ENCODE data around the gene FOXD1. TPM values are rescaled to one million over a fixed set of nuclear protein-coding genes. Genes with fewer than 3 reads are reported as not detected.

Gene FOXD1
- total and polyA plus RNA-seq, 11 donors = 0.06 to 0.18 TPM; not detected in 9

GRCh38 chr5:73435759-73436534, 12.6 kb downstream of the FOXD1 start:
- H3K27me3 ChIP-seq = peaks cover 68 to 100% (median 88%) of the 10 kb centered on the region in 9 donors
- H3K9me3 ChIP-seq = no peaks in the 10 kb centered on the region
- ATAC-seq (no peak), DNase-seq (no peak)
- no peaks in the 10 kb centered on the region for H3K36me3 ChIP-seq
- peak overlapping the region in 1 of 12 donors; percentile 33 for H3K4me3 ChIP-seq
- H3K27ac ChIP-seq = no peak overlapping the region
- WGBS, 4 donors = 8 to 16% (median 12%) methylated on average over 34 to 35 of the region's 35 CpGs
- H3K4me1 ChIP-seq = peaks cover 6 to 22% (median 12%) of the 10 kb centered on the region in 12 donors
- TF ChIP-seq POLR2A (IDR thresholded peaks at IDR 0.05) = no peak
- no peak for TF ChIP-seq CTCF (IDR thresholded peaks at IDR 0.05)
- intact Hi-C loops (cut with DNase I) = no loop called here

GRCh38 chr5:73434907-73435306, 13.7 kb downstream of the FOXD1 start:
- Histone ChIP-seq H3K27ac (no peak overlapping the region), H3K9me3 (no peaks in the 10 kb centered on the region), H3K27me3 (peaks cover 61 to 100% (median 88%) of the 10 kb centered on the region in 9 donors), H3K36me3 (no peaks in the 10 kb centered on the region), H3K4me3 (no peak overlapping the region), H3K4me1 (peaks cover 6 to 22% (median 12%) of the 10 kb centered on the region in 12 donors)
- ATAC-seq (no peak), DNase-seq (no peak)
- TF ChIP-seq CTCF (IDR thresholded peaks at IDR 0.05) (no peak), POLR2A (IDR thresholded peaks at IDR 0.05) (no peak)
- intact Hi-C loops (cut with DNase I) = no loop called here
- WGBS, 4 donors = 47 to 65% (median 55%) methylated on average over 1 of the region's 1 CpG

GRCh38 chr5:73434461-73434860, 14.1 kb downstream of the FOXD1 start:
- no peak for ATAC-seq
- Histone ChIP-seq H3K27ac (no peak overlapping the region), H3K4me1 (peaks cover 6 to 22% (median 12%) of the 10 kb centered on the region in 12 donors), H3K36me3 (no peaks in the 10 kb centered on the region), H3K27me3 (peaks cover 58 to 100% (median 85%) of the 10 kb centered on the region in 9 donors), H3K9me3 (no peaks in the 10 kb centered on the region), H3K4me3 (no peak overlapping the region)
- intact Hi-C loops (cut with DNase I) = no loop called here
- WGBS, 4 donors = 17 to 37% (median 29%) methylated on average over 1 of the region's 1 CpG
- DNase-seq = no peak
- TF ChIP-seq POLR2A (IDR thresholded peaks at IDR 0.05) = no peak
- peak in 1 of 12 donors; percentile 7 for TF ChIP-seq CTCF (IDR thresholded peaks at IDR 0.05)

- Histone ChIP-seq H3K4me1 (peaks cover 6 to 22% (median 12%) of the 10 kb centered on the region in 12 donors), H3K9me3 (no peaks in the 10 kb centered on the region), H3K4me3 (no peak overlapping the region), H3K27me3 (peaks cover 53 to 100% (median 80%) of the 10 kb centered on the region in 9 donors), H3K27ac (no peak overlapping the region), H3K36me3 (no peaks in the 10 kb centered on the region)
- no peak for TF ChIP-seq POLR2A (IDR thresholded peaks at IDR 0.05)
- no peak for TF ChIP-seq CTCF (IDR thresholded peaks at IDR 0.05)
- 18 to 50% (median 33%) methylated on average over 1 of the region's 1 CpG for WGBS, 4 donors
- DNase-seq (no peak), ATAC-seq (no peak)
- intact Hi-C loops (cut with DNase I) = no loop called here
These were observed 14.6 kb downstream of the FOXD1 start for GRCh38 chr5:73433982-73434342.

Measured in heart left ventricle (tissue), 16 donors.